ENCODE results near the gene RAMP3. TPM values are rescaled to one million over a fixed set of nuclear protein-coding genes. Genes with fewer than 3 reads are reported as not detected.
"Not testable (repeated sequence)": the region's sequence is repeated elsewhere in the genome, so short reads cannot be mapped to it uniquely, and the experiment has no call there.

Gene RAMP3
- total RNA-seq, 1 experiment from 2014 or later, result not detected

- H3K27ac ChIP-seq, result peak within 1 kb of the TSS; percentile 82
- no TSS peak for BruUV-seq (replicated peaks)
- peaks cover 25% of the 10 kb centered on the region for H3K4me1 ChIP-seq (replicated peaks; ENCODE audit: insufficient read depth)
- DNase-seq, result peak; percentile 92 to 95
- no peaks in the 10 kb centered on the region for H3K9me3 ChIP-seq (ENCODE audit: insufficient read depth, low read depth)
- peak within 1 kb of the TSS; percentile 97 for H3K4me2 ChIP-seq
- H2AFZ ChIP-seq, result peak within 1 kb of the TSS; percentile 87
- H3K9me2 ChIP-seq (ENCODE audit: insufficient read depth), result no peaks in the 10 kb centered on the region
- peak within 1 kb of the TSS; percentile 68 for H3K4me3 ChIP-seq
- H3K27me3 ChIP-seq (ENCODE audit: insufficient read depth, low read depth), result peaks cover 13% of the 10 kb centered on the region
- ChIA-PET CTCF (interaction anchor here (0.6 to 0.7 kb wide), 3 partner anchors 24 to 277 kb away, joined by 3 to 4 read pairs (median 3); no protein-coding TSS in a partner anchor), POLR2A (ENCODE audit: unreplicated experiment) (interaction anchor here (0.6 to 1.0 kb wide), 6 partner anchors 19 to 538 kb away, joined by 3 to 22 read pairs (median 4); partner anchors contain the start of genes CCM2 and DDX56)
- peaks cover 32% of the 10 kb centered on the region for H4K20me1 ChIP-seq (ENCODE audit: insufficient read depth)
- intact Hi-C loops (cut with micrococcal nuclease; ENCODE audit: unreplicated experiment), result loop anchor here (1.0 to 2.0 kb wide), 3 partner anchors 113 to 263 kb away; partner anchors contain the start of genes H2AZ2 and PURB
- H3K79me2 ChIP-seq (ENCODE audit: low read depth), result peaks cover 57% of the 10 kb centered on the region
- H3F3A ChIP-seq (ENCODE audit: insufficient read depth, low read depth), result peaks cover 25% of the 10 kb centered on the region
- H3K36me3 ChIP-seq (ENCODE audit: low read depth), result peaks cover 27% of the 10 kb centered on the region
- TF ChIP-seq CTCF (conservative IDR thresholded peaks at IDR 0.05) (peak; percentile 67; the same call in 1 of the 2 replicates), EZH2 (IDR thresholded peaks at IDR 0.05; ENCODE audit: low read depth) (no peak)
Measured at GRCh38 chr7:45111298-45112223, 46.0 kb upstream of the RAMP3 start, which contains the start of gene TBRG4. TSS of gene TBRG4 (minus strand) at chr7:45111697. CDS start at chr7:45109237, 2,460 bp downstream.

GRCh38 chr7:45112648-45113047 lies 44.9 kb upstream of the RAMP3 start:
- TF ChIP-seq EZH2 (IDR thresholded peaks at IDR 0.05; ENCODE audit: low read depth), result no peak
- TF ChIP-seq CTCF (conservative IDR thresholded peaks at IDR 0.05), result no peak
- Histone ChIP-seq H4K20me1 (ENCODE audit: insufficient read depth) (peaks cover 21% of the 10 kb centered on the region), H3K27ac (peak overlapping the region; percentile 82; the same call in 1 of the 2 replicates), H3K79me2 (ENCODE audit: low read depth) (peaks cover 46% of the 10 kb centered on the region), H2AFZ (no peak overlapping the region), H3F3A (ENCODE audit: insufficient read depth, low read depth) (peaks cover 25% of the 10 kb centered on the region), H3K4me3 (peak overlapping the region; percentile 68), H3K4me1 (replicated peaks; ENCODE audit: insufficient read depth) (peaks cover 25% of the 10 kb centered on the region), H3K9me2 (ENCODE audit: insufficient read depth) (no peaks in the 10 kb centered on the region), H3K4me2 (peak overlapping the region; percentile 97), H3K36me3 (ENCODE audit: low read depth) (peaks cover 16% of the 10 kb centered on the region), H3K27me3 (ENCODE audit: insufficient read depth, low read depth) (peaks cover 19% of the 10 kb centered on the region), H3K9me3 (ENCODE audit: insufficient read depth, low read depth) (no peaks in the 10 kb centered on the region)
- DNase-seq, result no peak
- no TSS peak for BruUV-seq (replicated peaks)
- CTCF ChIA-PET, result interaction anchor here (1.2 kb wide), 1 partner anchor 20 kb away, joined by 5 read pairs; no protein-coding TSS in a partner anchor
- POLR2A ChIA-PET (ENCODE audit: unreplicated experiment), result interaction anchor here (0.8 kb wide), 1 partner anchor 199 kb away, joined by 4 read pairs; no protein-coding TSS in a partner anchor
- intact Hi-C loops (cut with micrococcal nuclease; ENCODE audit: unreplicated experiment), result no loop called here

- peaks cover 19% of the 10 kb centered on the region for H3K27me3 ChIP-seq (ENCODE audit: insufficient read depth, low read depth)
- peaks cover 30% of the 10 kb centered on the region for H3K79me2 ChIP-seq (ENCODE audit: low read depth)
- H2AFZ ChIP-seq; CTCF ChIA-PET; intact Hi-C loops (cut with micrococcal nuclease; ENCODE audit: unreplicated experiment); H3K36me3 ChIP-seq (ENCODE audit: low read depth); POLR2A ChIA-PET (ENCODE audit: unreplicated experiment); H3K9me3 ChIP-seq (ENCODE audit: insufficient read depth, low read depth); H3K27ac ChIP-seq; H4K20me1 ChIP-seq (ENCODE audit: insufficient read depth); DNase-seq; BruUV-seq (replicated peaks); H3K4me3 ChIP-seq; H3K4me2 ChIP-seq; H3K9me2 ChIP-seq (ENCODE audit: insufficient read depth): not testable (repeated sequence)
- H3K4me1 ChIP-seq (replicated peaks; ENCODE audit: insufficient read depth), result peaks cover 19% of the 10 kb centered on the region
- H3F3A ChIP-seq (ENCODE audit: insufficient read depth, low read depth), result peaks cover 18% of the 10 kb centered on the region
Measured at GRCh38 chr7:45114257-45114656, 43.3 kb upstream of the RAMP3 start.
